NCI-H1436 (cell line): Measurements from ENCODE around the gene BICDL2.
A peak's percentile ranks its signal among the peaks of the same experiment; 100 is the strongest.

Experiments
- DNase-seq: peaks from one replicate; lab custom pipeline; 2025; lab: John Stamatoyannopoulos, UW

The BICDL2 gene

GRCh38 chr16:3009568-3010390 is 27.0 kb downstream of the BICDL2 start:
- DNase-seq = peak; percentile 17

DNA sequence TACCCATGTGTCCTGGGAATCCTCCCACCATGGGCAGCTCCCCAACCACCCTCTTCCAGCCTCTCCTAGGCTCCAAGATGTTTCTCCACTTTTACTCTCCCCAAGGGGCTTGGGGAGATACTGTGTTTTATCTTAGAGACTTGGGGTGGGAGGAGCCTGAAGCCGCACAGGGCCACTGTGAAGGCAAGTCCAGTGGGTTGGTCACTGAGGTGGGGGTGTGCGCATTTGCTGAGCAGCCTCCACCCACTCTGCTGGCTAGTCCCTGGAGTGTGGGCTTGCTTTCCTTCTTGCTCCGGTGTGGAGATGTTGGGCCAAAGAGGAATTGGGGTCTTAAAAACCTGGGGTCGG is 28.1 kb downstream of the BICDL2 start:
- no peak for DNase-seq

DNA sequence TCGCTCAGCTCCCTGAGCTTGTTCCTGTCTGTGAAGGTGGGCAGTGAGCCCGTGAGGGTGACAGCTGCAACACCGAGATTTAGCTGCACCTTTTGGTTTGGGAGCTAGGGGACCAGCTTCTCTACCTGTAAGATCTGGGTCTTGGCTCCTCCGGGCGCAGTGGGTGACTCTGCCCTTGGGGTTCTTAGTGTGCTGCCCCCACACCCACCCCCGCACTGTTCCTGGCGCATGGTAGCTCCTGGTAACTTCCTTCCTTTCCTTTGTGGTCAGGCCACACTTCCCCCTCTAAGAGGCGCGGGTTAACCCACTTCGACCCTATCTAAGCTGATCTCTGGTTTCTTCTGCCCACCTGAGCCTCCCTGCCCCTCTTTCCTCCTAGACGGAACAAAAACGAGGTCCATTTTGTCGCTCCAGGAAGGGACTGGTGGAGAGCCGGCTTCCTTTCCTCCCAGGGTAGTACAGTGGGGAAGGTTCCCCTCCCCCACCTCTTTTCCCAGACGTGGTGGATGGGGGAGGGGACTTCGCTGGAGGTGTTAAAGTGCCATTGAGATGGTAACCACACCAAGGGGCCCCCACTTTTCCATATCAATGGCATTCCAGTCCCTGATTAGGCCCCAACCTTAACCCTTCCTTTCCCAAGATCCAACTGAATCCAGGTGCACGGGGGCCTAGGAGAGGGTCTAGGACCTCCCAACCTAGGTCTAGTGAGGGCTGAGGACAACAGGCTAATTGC is 28.6 kb downstream of the BICDL2 start:
- no peak for DNase-seq

- no peak for DNase-seq
Observed at GRCh38 chr16:3007059-3007956, 29.4 kb downstream of the BICDL2 start.

- DNase-seq = no peak
Observed at GRCh38 chr16:3004781-3005284, 31.9 kb downstream of the BICDL2 start.

DNA sequence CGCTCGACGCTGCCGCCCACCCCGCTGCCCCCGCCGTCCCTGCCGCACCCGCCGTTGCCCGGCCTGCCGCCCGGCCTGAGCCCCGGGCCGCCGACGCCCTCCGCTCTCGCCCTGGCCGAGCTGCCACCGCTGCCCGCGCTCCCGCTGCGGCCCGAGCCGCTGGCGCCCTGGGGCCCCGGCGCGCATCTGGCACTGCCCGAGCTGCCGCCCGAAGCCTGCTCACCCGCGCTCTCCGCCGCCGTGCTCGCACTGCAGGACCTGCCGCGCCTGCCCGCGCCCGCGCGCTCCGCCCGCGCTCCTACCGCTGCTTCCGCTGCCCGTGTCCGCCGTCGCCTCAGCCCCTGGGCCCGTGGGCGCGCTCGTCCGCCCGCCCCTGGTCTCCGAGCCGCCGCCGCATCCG is 32.4 kb downstream of the BICDL2 start:
- no peak for DNase-seq

DNA sequence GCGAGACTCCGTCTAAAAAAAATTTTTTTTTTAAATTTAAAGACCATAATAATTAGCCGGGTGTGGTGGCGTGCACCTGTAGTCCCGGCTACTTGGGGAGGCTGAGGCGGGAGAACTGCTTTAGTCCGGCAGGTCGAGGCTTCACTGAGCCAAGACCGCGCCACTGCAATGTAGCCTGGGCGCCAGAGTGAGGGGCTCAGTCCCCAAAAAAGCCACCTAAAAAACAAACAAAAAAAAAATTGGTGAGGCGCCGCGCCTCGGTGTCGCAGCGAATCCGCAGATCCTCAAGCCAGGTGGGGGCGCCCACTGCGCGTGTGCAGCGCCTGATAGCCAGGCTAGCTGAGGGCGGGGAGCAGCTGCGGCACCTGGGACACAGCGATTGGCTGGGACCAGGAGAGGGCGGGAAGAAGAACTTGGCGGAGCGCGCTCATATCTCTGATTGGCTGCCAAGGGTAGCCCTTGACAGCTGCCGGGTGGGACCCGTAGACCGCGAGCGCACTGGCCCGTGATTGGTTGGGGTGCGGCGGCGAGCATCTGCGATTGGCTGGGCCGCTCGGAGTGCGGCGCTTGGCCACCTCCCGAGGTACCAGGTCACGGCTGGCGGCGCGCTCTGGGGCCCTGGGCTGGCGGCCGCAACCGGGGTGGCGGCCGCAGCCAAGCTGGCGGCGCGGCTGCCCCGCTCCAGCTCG is 33.0 kb downstream of the BICDL2 start:
- DNase-seq = peak; percentile 99

- no peak for DNase-seq
Observed at GRCh38 chr16:3001316-3001715, 35.4 kb downstream of the BICDL2 start.

DNA sequence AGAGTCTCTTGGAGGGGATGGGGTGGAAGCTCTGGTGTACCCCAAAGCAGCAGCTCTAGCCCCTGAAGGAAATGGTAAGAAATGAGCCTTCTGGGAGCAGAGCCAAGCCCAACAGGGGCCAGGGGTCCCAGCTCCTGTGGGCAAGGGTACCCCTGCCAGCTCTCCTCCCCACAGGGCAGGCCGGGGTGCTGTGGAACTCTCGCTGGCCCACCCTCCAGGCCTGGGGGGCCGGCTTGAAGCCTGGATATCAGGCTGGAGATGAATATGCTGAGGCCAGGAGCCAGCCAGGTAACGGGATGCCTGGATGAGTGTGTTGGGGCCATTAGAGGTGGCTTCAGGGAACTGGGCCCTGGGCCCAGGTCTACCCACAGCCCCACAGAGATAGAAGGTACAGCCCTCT is 36.2 kb downstream of the BICDL2 start:
- no peak for DNase-seq

- no peak for DNase-seq
Observed at GRCh38 chr16:2999929-3000328, 36.8 kb downstream of the BICDL2 start.

- DNase-seq = no peak
Observed at GRCh38 chr16:2996298-2996697, 40.4 kb downstream of the BICDL2 start.

- no peak for DNase-seq
Observed at GRCh38 chr16:2992383-2993081, 44.2 kb downstream of the BICDL2 start.

DNA sequence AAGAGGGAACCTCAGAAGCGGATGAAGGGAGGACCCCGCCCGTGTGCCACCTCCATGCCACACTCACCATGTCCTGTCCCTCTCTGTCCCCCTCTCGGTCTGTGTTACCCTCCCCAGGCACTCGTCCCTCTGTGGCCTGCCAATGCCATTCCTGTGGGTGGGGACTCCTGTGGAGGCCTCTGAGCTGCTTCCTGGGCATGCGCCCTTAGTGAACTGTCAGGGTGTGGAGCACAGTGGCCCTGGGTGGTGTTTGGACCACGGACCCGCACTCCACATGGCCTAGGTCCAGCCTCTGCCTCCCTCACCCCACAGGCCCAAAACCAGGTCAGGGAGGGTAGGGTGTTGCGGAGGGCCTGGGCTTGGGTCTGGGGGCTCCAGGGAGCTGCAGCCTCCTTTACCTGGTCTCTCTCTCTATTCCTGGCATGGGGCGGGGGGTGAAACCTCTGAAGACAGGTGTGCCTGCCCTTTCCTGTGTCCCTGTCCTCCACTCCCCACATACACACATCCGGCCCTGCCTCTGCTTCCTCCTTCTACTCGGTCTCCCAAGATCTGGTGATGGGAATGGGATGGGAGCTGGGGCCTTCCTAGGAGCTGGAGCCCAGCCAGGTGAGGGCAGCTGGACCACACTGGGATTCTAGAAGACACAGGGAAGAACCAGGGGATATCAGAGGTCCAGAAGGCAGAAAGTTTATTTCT is 45.0 kb downstream of the BICDL2 start:
- no peak for DNase-seq

GRCh38 chr16:2990891-2991290 is 45.9 kb downstream of the BICDL2 start:
- no peak for DNase-seq

DNA sequence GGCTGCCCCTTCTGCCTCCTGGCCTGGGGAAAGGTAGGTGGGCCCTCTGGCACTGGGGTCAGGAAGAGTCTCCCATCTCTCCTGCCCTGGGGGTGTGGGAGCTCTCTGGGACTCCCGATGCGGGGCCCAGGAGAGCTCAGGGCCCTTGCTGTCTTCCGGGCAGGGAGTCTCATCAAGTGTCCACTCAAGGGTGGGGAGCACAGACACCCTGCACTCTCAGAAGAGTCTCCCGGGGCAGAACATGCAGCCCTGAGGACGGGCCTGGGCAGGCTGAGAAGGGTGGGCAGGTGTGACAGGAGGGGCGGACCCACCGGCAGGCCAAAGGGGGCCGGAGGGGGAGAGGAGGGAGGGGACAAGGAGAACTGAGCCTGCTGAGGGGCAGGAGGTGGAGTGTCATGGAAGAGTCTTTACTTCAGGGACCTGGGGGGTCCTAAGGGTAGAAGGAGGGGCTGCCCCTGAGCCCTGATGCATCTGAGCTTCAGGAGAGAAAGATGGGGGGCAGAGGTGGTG is 48.1 kb downstream of the BICDL2 start:
- no peak for DNase-seq

- no peak for DNase-seq
Observed at GRCh38 chr16:2987833-2988232, 48.9 kb downstream of the BICDL2 start.

- DNase-seq = no peak
Observed at GRCh38 chr16:2987286-2987685, 49.5 kb downstream of the BICDL2 start.

GRCh38 chr16:2986623-2987188 is 50.0 kb downstream of the BICDL2 start:
- DNase-seq = no peak

DNA sequence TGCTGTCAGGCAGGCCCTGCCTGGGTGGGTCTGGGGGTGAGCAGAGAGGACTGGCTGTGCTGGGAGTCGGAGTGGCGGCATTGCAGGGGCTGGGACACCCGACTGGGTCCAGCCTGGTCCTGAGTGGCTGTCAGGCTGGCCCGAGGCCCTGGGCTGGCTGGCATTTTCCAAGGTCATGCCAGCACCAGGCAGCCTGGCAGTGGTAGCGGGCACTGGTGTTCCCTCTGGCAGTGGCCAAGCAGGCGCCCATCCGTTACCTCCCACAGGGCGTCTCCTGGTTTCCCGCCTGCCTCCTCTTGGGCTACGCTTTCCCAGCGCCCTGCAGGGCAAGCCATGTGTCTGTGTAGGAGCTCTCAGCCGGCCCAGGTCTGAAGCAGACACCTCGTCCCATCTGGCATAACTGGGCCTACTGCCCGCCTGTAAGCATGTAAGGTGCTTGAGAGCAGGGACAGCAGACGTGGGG is 50.8 kb downstream of the BICDL2 start:
- DNase-seq = no peak

- no peak for DNase-seq
Observed at GRCh38 chr16:2985462-2985861, 51.3 kb downstream of the BICDL2 start.
